ENCODE results near the gene MGST2.
A peak's percentile ranks its signal among the peaks of the same experiment; 100 is the strongest.

Gene MGST2

DNA sequence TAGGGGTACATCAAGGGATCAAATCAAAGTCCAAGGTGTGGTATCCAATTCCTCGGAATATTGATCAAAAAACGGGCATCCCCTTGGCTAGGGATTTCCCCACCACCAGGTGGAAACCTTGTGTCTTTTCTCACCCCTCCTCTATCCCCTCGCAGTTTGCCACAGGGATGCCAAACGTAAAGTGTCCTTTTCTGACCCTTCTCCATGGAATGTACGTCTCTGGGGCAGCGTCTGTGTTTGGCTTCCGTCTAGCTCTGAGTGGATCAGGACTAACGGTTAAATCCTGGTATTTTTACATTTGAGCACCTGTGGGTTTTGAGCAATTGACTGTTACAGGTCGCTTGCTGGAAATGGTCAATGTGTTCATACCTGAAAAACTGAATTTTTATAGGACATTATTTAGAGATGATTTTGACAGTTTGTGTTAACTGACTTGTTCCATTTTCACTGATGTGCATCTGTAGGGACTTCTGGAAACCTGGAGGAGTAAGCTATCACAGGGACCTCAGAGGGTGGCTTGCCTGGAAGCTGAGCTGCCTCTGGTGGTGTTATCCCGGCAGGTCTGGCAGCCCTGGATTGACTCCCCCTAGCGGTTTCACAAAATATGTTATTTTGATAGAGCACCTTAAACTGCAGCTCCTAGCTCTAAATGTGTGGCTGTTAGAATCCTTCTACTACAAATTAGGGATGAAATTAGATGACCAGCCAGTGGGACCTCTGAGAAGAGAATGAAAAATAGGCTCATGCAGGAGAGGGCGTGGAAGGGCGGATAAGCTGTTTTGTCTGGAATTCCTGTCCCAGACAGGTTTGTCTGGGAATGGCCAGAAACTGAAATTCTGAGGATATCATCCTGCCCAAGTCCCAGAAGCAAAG, 8.8 kb upstream of the MGST2 start:
- H3K27ac ChIP-seq = peak overlapping the region; percentile 77
- peaks cover 49 to 52% of the 10 kb centered on the region in 2 experiments for H3K4me1 ChIP-seq (ENCODE audit: control insufficient read depth in 1 of 2, insufficient read depth in 1 of 2, low read depth in 1 of 2, low read length in 1 of 2)
- TF ChIP-seq, protein P1, sequence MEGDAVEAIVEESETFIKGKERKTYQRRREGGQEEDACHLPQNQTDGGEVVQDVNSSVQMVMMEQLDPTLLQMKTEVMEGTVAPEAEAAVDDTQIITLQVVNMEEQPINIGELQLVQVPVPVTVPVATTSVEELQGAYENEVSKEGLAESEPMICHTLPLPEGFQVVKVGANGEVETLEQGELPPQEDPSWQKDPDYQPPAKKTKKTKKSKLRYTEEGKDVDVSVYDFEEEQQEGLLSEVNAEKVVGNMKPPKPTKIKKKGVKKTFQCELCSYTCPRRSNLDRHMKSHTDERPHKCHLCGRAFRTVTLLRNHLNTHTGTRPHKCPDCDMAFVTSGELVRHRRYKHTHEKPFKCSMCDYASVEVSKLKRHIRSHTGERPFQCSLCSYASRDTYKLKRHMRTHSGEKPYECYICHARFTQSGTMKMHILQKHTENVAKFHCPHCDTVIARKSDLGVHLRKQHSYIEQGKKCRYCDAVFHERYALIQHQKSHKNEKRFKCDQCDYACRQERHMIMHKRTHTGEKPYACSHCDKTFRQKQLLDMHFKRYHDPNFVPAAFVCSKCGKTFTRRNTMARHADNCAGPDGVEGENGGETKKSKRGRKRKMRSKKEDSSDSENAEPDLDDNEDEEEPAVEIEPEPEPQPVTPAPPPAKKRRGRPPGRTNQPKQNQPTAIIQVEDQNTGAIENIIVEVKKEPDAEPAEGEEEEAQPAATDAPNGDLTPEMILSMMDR (IDR thresholded peaks at IDR 0.05) = peak; percentile 69
- no peaks in the 10 kb centered on the region for H3K9me3 ChIP-seq
- H3K36me3 ChIP-seq = no peaks in the 10 kb centered on the region
- H3K27me3 ChIP-seq = no peaks in the 10 kb centered on the region
- peak overlapping the region in 1 of 2 experiments; percentile 40 for H3K4me3 ChIP-seq (ENCODE audit: low read depth in 1 of 2, low read length in 1 of 2)

GRCh38 chr4:139658185-139658584, 7.4 kb upstream of the MGST2 start:
- Histone ChIP-seq H3K27ac (peak overlapping the region; percentile 77), H3K4me3 (ENCODE audit: low read depth in 1 of 2, low read length in 1 of 2) (peak overlapping the region; percentile 24 to 40), H3K27me3 (no peaks in the 10 kb centered on the region), H3K9me3 (no peaks in the 10 kb centered on the region), H3K4me1 (ENCODE audit: control insufficient read depth in 1 of 2, insufficient read depth in 1 of 2, low read depth in 1 of 2, low read length in 1 of 2) (peaks cover 49 to 53% of the 10 kb centered on the region in 2 experiments), H3K36me3 (no peaks in the 10 kb centered on the region)
- TF ChIP-seq, protein P1 (IDR thresholded peaks at IDR 0.05) = no peak

- peak overlapping the region; percentile 77 for H3K27ac ChIP-seq
- H3K36me3 ChIP-seq = no peaks in the 10 kb centered on the region
- H3K9me3 ChIP-seq = no peaks in the 10 kb centered on the region
- H3K4me1 ChIP-seq (ENCODE audit: control insufficient read depth in 1 of 2, insufficient read depth in 1 of 2, low read depth in 1 of 2, low read length in 1 of 2) = peaks cover 49 to 53% of the 10 kb centered on the region in 2 experiments
- TF ChIP-seq, protein P1 (IDR thresholded peaks at IDR 0.05) = no peak
- no peak overlapping the region for H3K4me3 ChIP-seq (ENCODE audit: low read depth in 1 of 2, low read length in 1 of 2)
- H3K27me3 ChIP-seq = no peaks in the 10 kb centered on the region
Observed at GRCh38 chr4:139658586-139659382, 6.8 kb upstream of the MGST2 start.

DNA sequence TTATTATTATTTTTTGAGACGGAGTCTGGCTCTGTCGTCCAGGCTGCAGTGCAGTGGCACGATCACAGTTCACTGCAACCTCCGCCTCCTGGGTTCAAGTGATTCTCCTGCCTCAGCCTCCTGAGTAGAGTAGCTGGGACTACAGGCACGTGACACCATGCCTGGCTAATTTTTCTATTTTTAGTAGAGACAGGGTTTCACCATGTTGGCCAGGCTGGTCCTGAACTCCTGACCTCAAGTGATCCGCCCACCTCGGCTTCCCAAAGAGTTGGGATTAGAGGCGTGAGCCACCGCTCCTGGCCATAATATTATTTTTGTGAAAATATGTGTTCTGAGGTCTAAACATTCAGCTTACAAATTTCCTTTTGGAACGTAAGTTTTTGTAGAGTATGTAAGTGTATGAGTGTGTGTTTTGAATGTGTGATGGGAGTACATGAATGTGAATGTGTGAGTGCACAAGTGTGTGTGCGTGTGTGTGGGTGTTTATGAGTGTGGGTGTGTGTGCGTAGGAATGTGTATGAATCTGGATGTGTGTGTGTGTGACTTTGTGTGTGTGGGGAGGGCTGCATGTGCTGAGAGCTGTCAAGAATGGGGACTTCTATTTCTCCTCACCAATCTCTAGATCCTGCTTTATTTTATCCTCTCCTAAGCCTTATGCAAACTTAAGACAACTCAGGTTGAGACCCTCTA, 5.7 kb upstream of the MGST2 start:
- Histone ChIP-seq H3K27ac (peak overlapping the region; percentile 92), H3K36me3 (no peaks in the 10 kb centered on the region), H3K4me1 (ENCODE audit: control insufficient read depth in 1 of 2, insufficient read depth in 1 of 2, low read depth in 1 of 2, low read length in 1 of 2) (peaks cover 49 to 56% of the 10 kb centered on the region in 2 experiments), H3K4me3 (ENCODE audit: low read depth in 1 of 2, low read length in 1 of 2) (peak overlapping the region in 1 of 2 experiments; percentile 26), H3K9me3 (no peaks in the 10 kb centered on the region), H3K27me3 (no peaks in the 10 kb centered on the region)
- TF ChIP-seq, protein P1 (IDR thresholded peaks at IDR 0.05) = no peak

DNA sequence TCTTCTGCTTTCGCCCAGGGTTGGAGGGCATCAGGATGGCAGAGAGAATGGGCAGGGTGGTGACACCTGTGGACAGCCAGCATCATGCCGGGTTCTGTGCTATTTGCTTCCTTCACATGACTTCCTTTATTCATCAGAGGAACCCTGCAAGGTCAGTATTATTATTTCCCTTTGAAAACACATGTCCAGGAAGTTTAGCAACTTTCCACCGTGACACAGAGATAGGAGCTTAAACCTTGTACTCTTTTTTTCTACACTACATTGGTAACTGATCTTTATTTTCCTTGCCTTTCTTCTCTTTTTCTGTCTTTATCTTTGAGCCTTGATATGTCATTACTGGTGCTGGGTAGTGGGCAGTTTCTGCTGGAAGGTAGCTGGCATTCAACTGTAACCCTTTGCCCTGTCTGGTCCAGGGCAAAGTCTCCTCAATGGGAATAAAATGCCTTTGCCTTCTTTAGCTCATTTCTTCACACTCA, 5.0 kb upstream of the MGST2 start:
- H3K27ac ChIP-seq = peak overlapping the region; percentile 92
- H3K9me3 ChIP-seq = no peaks in the 10 kb centered on the region
- peaks cover 53 to 63% of the 10 kb centered on the region in 2 experiments for H3K4me1 ChIP-seq (ENCODE audit: control insufficient read depth in 1 of 2, insufficient read depth in 1 of 2, low read depth in 1 of 2, low read length in 1 of 2)
- H3K36me3 ChIP-seq = no peaks in the 10 kb centered on the region
- H3K4me3 ChIP-seq (ENCODE audit: low read depth in 1 of 2, low read length in 1 of 2) = peak overlapping the region; percentile 14 to 26
- H3K27me3 ChIP-seq = no peaks in the 10 kb centered on the region
- TF ChIP-seq, protein P1 (IDR thresholded peaks at IDR 0.05) = peak; percentile 32

All from neutrophil (primary cell).